ENCODE measurements around the gene CCDC68. TPM values are rescaled to one million over a fixed set of nuclear protein-coding genes. Genes with fewer than 3 reads are reported as not detected.

The CCDC68 gene
- total and polyA plus RNA-seq, 2 of the 8 experiments (the other 6 are each of a cell fraction or from before 2014, with no cell fraction given), result 0.06 to 0.80 TPM

GRCh38 chr18:54878659-54879358 is 80.5 kb downstream of the CCDC68 start:
- H3K4me3 ChIP-seq (ENCODE audit: extremely low read depth in 1 of 4, insufficient read depth in 2 of 4, low read depth in 3 of 4, low read length in 4 of 4), result no peak overlapping the region
- ChIA-PET POLR2A (ENCODE audit: partially characterized antibody) (no interaction called here), CTCF (ENCODE audit: partially characterized antibody) (interaction anchor here (1.0 kb wide), 1 partner anchor 13 kb away, joined by 3 read pairs; no protein-coding TSS in a partner anchor)
- no peak overlapping the region for H4K91ac ChIP-seq (replicated peaks; ENCODE audit: insufficient read length, low read length)
- no peak overlapping the region for H2BK12ac ChIP-seq (ENCODE audit: low read depth, low read length)
- no peak for DNase-seq (ENCODE audit: low read depth in 1 of 2, low spot score in 2 of 2)
- H3K9me3 ChIP-seq (ENCODE audit: insufficient read depth in 2 of 2, low read depth in 1 of 2, low read length in 1 of 2), result no peaks in the 10 kb centered on the region
- no peak overlapping the region for H4K8ac ChIP-seq (ENCODE audit: extremely low read depth, insufficient read depth, low read length)
- H3K36me3 ChIP-seq (ENCODE audit: control insufficient read depth in 2 of 4, insufficient read depth in 4 of 4, low read length in 3 of 4), result no peaks in the 10 kb centered on the region
- H3K56ac ChIP-seq (replicated peaks; ENCODE audit: insufficient read length, low read depth, low read length), result no peak overlapping the region
- no peak overlapping the region for H2AFZ ChIP-seq (ENCODE audit: low read length)
- H3K14ac ChIP-seq (ENCODE audit: insufficient read length), result no peak overlapping the region
- H3K27me3 ChIP-seq (replicated peaks in 1 of 4; ENCODE audit: control insufficient read depth in 3 of 4, extremely low read depth in 1 of 4, insufficient read depth in 3 of 4, low read length in 3 of 4), result peaks cover 0 to 3% (median 2%) of the 10 kb centered on the region in 4 experiments; a peak in 2 of 7 replicates
- H3K4me1 ChIP-seq (replicated peaks in 1 of 4; ENCODE audit: control insufficient read depth in 3 of 4, insufficient read depth in 4 of 4, low read length in 3 of 4), result no peaks in the 10 kb centered on the region
- H4K5ac ChIP-seq (ENCODE audit: insufficient read length, low read depth, low read length), result no peak overlapping the region
- no peak overlapping the region for H3K27ac ChIP-seq (ENCODE audit: low read depth, low read length)
- 91% methylated on average over 3 of the region's 3 CpGs; no CpG with 5 or more reads in 1 of the 2 experiments for WGBS, 2 experiments (ENCODE audit: extremely low coverage in 1 of 2, insufficient coverage in 1 of 2, insufficient read length in 1 of 2, insufficient replicate concordance in 2 of 2, low coverage in 1 of 2, low lambda C conversion rate in 2 of 2, missing lambda C conversion rate in 1 of 2)
- no peak for FAIRE-seq
- H3K9ac ChIP-seq (replicated peaks in 1 of 4; ENCODE audit: extremely low read depth in 1 of 4, low read depth in 3 of 4, low read length in 3 of 4), result no peak overlapping the region
- no peak overlapping the region for H3K23ac ChIP-seq (ENCODE audit: insufficient read length)
- no peak overlapping the region for H3K4ac ChIP-seq (replicated peaks; ENCODE audit: insufficient read length, low read depth, low read length)
- H3K18ac ChIP-seq (ENCODE audit: extremely low read depth, low read length), result no peak overlapping the region
- no peaks in the 10 kb centered on the region for H3K23me2 ChIP-seq (ENCODE audit: low read depth, low read length)
- no peak overlapping the region for H2BK15ac ChIP-seq (ENCODE audit: low read length)
- no peaks in the 10 kb centered on the region for H4K20me1 ChIP-seq (replicated peaks in 1 of 2; ENCODE audit: control insufficient read depth in 1 of 2, insufficient read depth in 2 of 2, low read length in 2 of 2)
- no peak overlapping the region for H3K4me2 ChIP-seq (ENCODE audit: insufficient read depth in 1 of 2, low read depth in 2 of 2, low read length in 2 of 2)
- H3K79me2 ChIP-seq (ENCODE audit: control insufficient read depth in 1 of 2, insufficient read depth in 2 of 2, low read length in 2 of 2), result no peaks in the 10 kb centered on the region
- no peaks in the 10 kb centered on the region for H3K79me1 ChIP-seq (ENCODE audit: low read depth, low read length)
- no peak overlapping the region for H2BK20ac ChIP-seq (ENCODE audit: low read length)
- H2BK5ac ChIP-seq (ENCODE audit: low read depth, low read length), result no peak overlapping the region
- no peak overlapping the region for H2BK120ac ChIP-seq (replicated peaks; ENCODE audit: low read depth, low read length)
- H2AK5ac ChIP-seq (ENCODE audit: low read depth, low read length), result no peak overlapping the region
- TF ChIP-seq HDAC6 (IDR thresholded peaks at IDR 0.05; ENCODE audit: low read depth, low read length), result no peak

All from H1 (cell line).